Smooth muscle cell (in vitro differentiated cells): Measurements from ENCODE around the gene TSPAN9. TPM values are rescaled to one million over a fixed set of nuclear protein-coding genes. Genes with fewer than 3 reads are reported as not detected.
A peak's percentile ranks its signal among the peaks of the same experiment; 100 is the strongest.

Experiments used
- DNase-seq: peaks from one replicate; lab custom pipeline; 2025; ENCODE audit not compliant: unreplicated experiment; lab: John Stamatoyannopoulos, UW
- H2AFZ ChIP-seq: fragments of 200-600 bp; sonication (generic); 2 replicates; pipeline ENCODE4 v1.6.0; 2016; ENCODE audit warnings: antibody characterized with exemption, low read depth, mild to moderate bottlenecking
- H3F3A ChIP-seq: fragments of 200-600 bp; sonication (generic); 2 replicates; pipeline ENCODE4 v1.6.0; 2017; ENCODE audit warnings: antibody characterized with exemption, low read depth
- H3K27ac ChIP-seq: fragments of 200-600 bp; sonication (generic); 2 replicates; pipeline ENCODE4 v1.5.1; 2016; ENCODE audit warnings: low read depth, mild to moderate bottlenecking
- H3K27me3 ChIP-seq: fragments of 200-600 bp; sonication (generic); 2 replicates; pipeline ENCODE4 v1.6.1; 2016; ENCODE audit warnings: low read depth, mild to moderate bottlenecking
- H3K36me3 ChIP-seq: fragments of 200-600 bp; sonication (generic); 2 replicates; pipeline ENCODE4 v1.5.1; 2016; ENCODE audit warnings: low read depth
- H3K4me1 ChIP-seq: fragments of 200-600 bp; sonication (generic); 2 replicates; pipeline ENCODE4 v1.5.1; 2016; ENCODE audit warnings: low read depth
- H3K4me2 ChIP-seq: fragments of 200-600 bp; sonication (generic); 2 replicates; pipeline ENCODE4 v1.6.0; 2016; ENCODE audit warnings: mild to moderate bottlenecking
- H3K4me3 ChIP-seq: fragments of 200-600 bp; sonication (generic); 2 replicates; pipeline ENCODE4 v1.5.1; 2016; ENCODE audit warnings: mild to moderate bottlenecking
- H3K79me2 ChIP-seq: fragments of 200-600 bp; sonication (generic); 2 replicates; pipeline ENCODE4 v1.6.0; 2016; ENCODE audit warnings: low read depth, mild to moderate bottlenecking
- H3K9ac ChIP-seq: fragments of 200-600 bp; sonication (generic); 2 replicates; pipeline ENCODE4 v1.6.0; 2016; ENCODE audit warnings: low read depth
- H3K9me3 ChIP-seq: fragments of 200-600 bp; sonication (generic); replicated peaks from 2 replicates; pipeline ENCODE4 v1.5.1; 2016; ENCODE audit warnings: low read depth
- H4K20me1 ChIP-seq: fragments of 200-600 bp; sonication (generic); 2 replicates; pipeline ENCODE4 v1.6.0; 2016; ENCODE audit warnings: low read depth
- CTCF ChIP-seq: fragments of 200-600 bp; sonication (generic); IDR thresholded peaks from 2 replicates; pipeline ENCODE4 v1.5.1; 2017; ENCODE audit warnings: borderline replicate concordance, mild to moderate bottlenecking, antibody characterized with exemption; ENCODE audit not compliant: insufficient read depth, poor library complexity, severe bottlenecking
- WGBS: methylation state at CpG from one replicate; pipeline ENCODE4 v1.1.7; 2016; ENCODE audit warnings: low lambda C conversion rate; 5-methylcytosine and 5-hydroxymethylcytosine counted together
- polyA plus RNA-seq: library from polyadenylated mRNA; unstranded; fragments of >200 nt; fragmentation: Nextera tagmentation; extraction: Ambion mirVana; gene quantifications from 2 replicates; pipeline ENCODE4 v1.2.1, GENCODE V29; 2016
- total RNA-seq: library from RNA; depleted of rRNA; stranded (reverse); fragments of >200 nt; gene quantifications from 2 replicates; pipeline ENCODE4 v1.2.3, GENCODE V29; 2014

Gene TSPAN9
- total and polyA plus RNA-seq, 2 experiments from 2014 or later: 17.7 to 29.8 TPM

DNA sequence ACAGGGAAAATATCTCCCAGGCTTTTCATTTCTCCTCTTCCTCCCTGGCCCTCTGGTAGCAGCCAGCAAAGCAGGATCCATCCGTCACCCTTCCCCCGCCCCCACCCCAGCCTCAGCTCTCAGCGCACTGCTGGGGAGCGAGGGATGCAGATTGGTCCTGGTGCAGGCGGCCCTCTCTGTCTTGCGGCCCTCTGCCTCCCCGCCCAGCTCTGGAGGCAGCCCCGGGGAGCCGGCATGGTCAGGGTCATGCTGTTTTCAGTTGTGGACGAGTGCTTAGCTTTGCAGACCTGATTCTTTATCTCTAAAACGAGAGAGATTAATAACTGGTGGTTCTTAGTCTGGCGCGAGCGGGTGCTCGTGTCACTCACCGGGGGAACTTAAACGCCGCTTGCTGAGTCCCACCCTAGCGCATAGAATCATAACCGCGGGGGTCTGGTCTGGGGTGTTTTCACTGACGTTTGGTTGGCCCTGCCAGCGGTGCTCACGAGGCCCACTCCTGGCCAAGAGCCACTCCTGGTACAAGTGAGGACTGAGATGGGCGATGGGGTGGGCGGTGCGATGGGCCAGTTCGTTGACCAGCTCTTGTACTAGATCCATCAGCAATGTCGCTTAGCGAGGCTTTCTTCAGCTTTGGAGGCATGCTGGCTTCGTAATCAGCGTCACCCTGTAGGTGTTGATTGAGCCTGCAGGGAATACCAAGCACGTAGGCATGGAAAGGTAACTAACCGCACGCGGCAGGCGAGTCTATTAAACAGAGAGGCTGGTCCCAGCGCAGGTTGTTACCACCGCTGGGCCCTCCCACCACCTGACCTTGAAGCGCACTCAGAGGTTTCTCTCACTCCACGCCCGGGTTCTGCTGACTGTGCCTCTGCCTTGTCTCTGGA is 95.2 kb downstream of the TSPAN9 start:
- H2AFZ ChIP-seq: no peak overlapping the region
- peaks cover 34% of the 10 kb centered on the region for H3F3A ChIP-seq
- H3K4me1 ChIP-seq: peaks cover 38% of the 10 kb centered on the region
- H3K4me2 ChIP-seq: peak overlapping the region; percentile 57
- no peak overlapping the region for H3K9ac ChIP-seq
- H3K4me3 ChIP-seq: no peak overlapping the region
- no peak for TF ChIP-seq CTCF
- no peaks in the 10 kb centered on the region for H3K79me2 ChIP-seq
- DNase-seq: no peak
- no peaks in the 10 kb centered on the region for H3K36me3 ChIP-seq
- H4K20me1 ChIP-seq: peaks cover 60% of the 10 kb centered on the region
- no peak overlapping the region for H3K27ac ChIP-seq
- WGBS: 74% methylated on average over 41 of the region's 42 CpGs
- no peaks in the 10 kb centered on the region for H3K27me3 ChIP-seq
- no peaks in the 10 kb centered on the region for H3K9me3 ChIP-seq

- H3K79me2 ChIP-seq: no peaks in the 10 kb centered on the region
- peaks cover 61% of the 10 kb centered on the region for H4K20me1 ChIP-seq
- no peak overlapping the region for H3K4me2 ChIP-seq
- H3K4me1 ChIP-seq: peaks cover 34% of the 10 kb centered on the region
- H3K4me3 ChIP-seq: no peak overlapping the region
- H3K9me3 ChIP-seq: no peaks in the 10 kb centered on the region
- no peaks in the 10 kb centered on the region for H3K36me3 ChIP-seq
- no peak overlapping the region for H3K9ac ChIP-seq
- H3K27ac ChIP-seq: no peak overlapping the region
- peaks cover 30% of the 10 kb centered on the region for H3F3A ChIP-seq
- H3K27me3 ChIP-seq: no peaks in the 10 kb centered on the region
- H2AFZ ChIP-seq: no peak overlapping the region
- WGBS: 99% methylated on average over 14 of the region's 14 CpGs
- no peak for TF ChIP-seq CTCF
- no peak for DNase-seq
Observed at GRCh38 chr12:3173008-3173553, 95.9 kb downstream of the TSPAN9 start.

GRCh38 chr12:3173912-3174311 is 96.7 kb downstream of the TSPAN9 start:
- H2AFZ ChIP-seq: no peak overlapping the region
- H3K4me1 ChIP-seq: peaks cover 28% of the 10 kb centered on the region
- no peak overlapping the region for H3K4me2 ChIP-seq
- no peaks in the 10 kb centered on the region for H3K36me3 ChIP-seq
- no peaks in the 10 kb centered on the region for H3K79me2 ChIP-seq
- peaks cover 26% of the 10 kb centered on the region for H3F3A ChIP-seq
- H3K27ac ChIP-seq: no peak overlapping the region
- H3K27me3 ChIP-seq: no peaks in the 10 kb centered on the region
- TF ChIP-seq CTCF: no peak
- WGBS: 95% methylated on average over 5 of the region's 5 CpGs
- H4K20me1 ChIP-seq: peaks cover 67% of the 10 kb centered on the region
- no peak for DNase-seq
- H3K9me3 ChIP-seq: no peaks in the 10 kb centered on the region
- no peak overlapping the region for H3K9ac ChIP-seq
- no peak overlapping the region for H3K4me3 ChIP-seq
